ENCODE data around the gene SDHAF3. TPM values are rescaled to one million over a fixed set of nuclear protein-coding genes. Genes with fewer than 3 reads are reported as not detected.
"Not testable (repeated sequence)": the region's sequence is repeated elsewhere in the genome, so short reads cannot be mapped to it uniquely, and the experiment has no call there.

The SDHAF3 gene
- 10 to 100 TPM in 1 of 2 donors, 1 to 10 TPM in 1; 9.1 to 13.9 TPM for total RNA-seq

- H3K4me3 ChIP-seq, result peak within 1 kb of the TSS; percentile 59 to 74
- no peaks in the 10 kb centered on the region for H3K27me3 ChIP-seq (replicated peaks; ENCODE audit: insufficient read depth)
- H3K4me1 ChIP-seq (replicated peaks), result no peaks in the 10 kb centered on the region
- DNase-seq (ENCODE audit: low spot score), result peak; percentile 90
- H3K36me3 ChIP-seq, result no peaks in the 10 kb centered on the region
- TF ChIP-seq CTCF (IDR thresholded peaks at IDR 0.05), result peak in 3 of 4 experiments; percentile 20 to 30 (median 24)
- peak; percentile 94 for TF ChIP-seq POLR2AphosphoS5 (IDR thresholded peaks at IDR 0.05)
- TF ChIP-seq POLR2A (IDR thresholded peaks at IDR 0.05), result no peak
- H3K9me3 ChIP-seq, result no peaks in the 10 kb centered on the region
- under 1% methylated on average over 59 of the region's 59 CpGs for WGBS
- intact Hi-C loops (cut with DNase I), result no loop called here
- peak within 1 kb of the TSS; percentile 60 to 71 for H3K27ac ChIP-seq
Observed at GRCh38 chr7:97117372-97118188, at the start of gene SDHAF3. TSS of gene SDHAF3 (plus strand) at chr7:97117698. CDS start at chr7:97117724, 26 bp downstream.

GRCh38 chr7:97072025-97072424 is 45.5 kb upstream of the SDHAF3 start:
- H3K9me3 ChIP-seq; H3K36me3 ChIP-seq; DNase-seq (ENCODE audit: low spot score); H3K27me3 ChIP-seq (replicated peaks; ENCODE audit: insufficient read depth); H3K4me1 ChIP-seq (replicated peaks); intact Hi-C loops (cut with DNase I); H3K27ac ChIP-seq; H3K4me3 ChIP-seq: not testable (repeated sequence)
- 86% methylated on average over 2 of the region's 2 CpGs for WGBS

GRCh38 chr7:97075928-97076327 is 41.6 kb upstream of the SDHAF3 start:
- 92% methylated on average over 7 of the region's 7 CpGs for WGBS
- no peak overlapping the region for H3K27ac ChIP-seq
- intact Hi-C loops (cut with DNase I), result no loop called here
- no peak for DNase-seq (ENCODE audit: low spot score)
- TF ChIP-seq CTCF (IDR thresholded peaks at IDR 0.05) (no peak), POLR2A (IDR thresholded peaks at IDR 0.05) (no peak), POLR2AphosphoS5 (IDR thresholded peaks at IDR 0.05) (no peak)
- no peak overlapping the region for H3K4me3 ChIP-seq
- no peaks in the 10 kb centered on the region for H3K9me3 ChIP-seq
- no peaks in the 10 kb centered on the region for H3K4me1 ChIP-seq (replicated peaks)
- H3K36me3 ChIP-seq, result no peaks in the 10 kb centered on the region
- H3K27me3 ChIP-seq (replicated peaks; ENCODE audit: insufficient read depth), result no peaks in the 10 kb centered on the region

GRCh38 chr7:97078023-97078969 is 39.2 kb upstream of the SDHAF3 start:
- TF ChIP-seq POLR2A (IDR thresholded peaks at IDR 0.05) (no peak), CTCF (IDR thresholded peaks at IDR 0.05) (no peak), POLR2AphosphoS5 (IDR thresholded peaks at IDR 0.05) (no peak)
- Histone ChIP-seq H3K36me3 (no peaks in the 10 kb centered on the region), H3K27me3 (replicated peaks; ENCODE audit: insufficient read depth) (no peaks in the 10 kb centered on the region), H3K4me1 (replicated peaks) (no peaks in the 10 kb centered on the region), H3K4me3 (no peak overlapping the region), H3K27ac (no peak overlapping the region), H3K9me3 (no peaks in the 10 kb centered on the region)
- intact Hi-C loops (cut with DNase I), result no loop called here
- DNase-seq (ENCODE audit: low spot score), result no peak
- WGBS, result 77% methylated on average over 9 of the region's 9 CpGs

GRCh38 chr7:97079300-97079699 is 38.2 kb upstream of the SDHAF3 start:
- Histone ChIP-seq H3K4me3 (no peak overlapping the region), H3K4me1 (replicated peaks) (no peaks in the 10 kb centered on the region), H3K9me3 (no peaks in the 10 kb centered on the region), H3K27ac (no peak overlapping the region), H3K36me3 (no peaks in the 10 kb centered on the region), H3K27me3 (replicated peaks; ENCODE audit: insufficient read depth) (no peaks in the 10 kb centered on the region)
- no peak for TF ChIP-seq POLR2AphosphoS5 (IDR thresholded peaks at IDR 0.05)
- TF ChIP-seq CTCF (IDR thresholded peaks at IDR 0.05), result no peak
- no peak for TF ChIP-seq POLR2A (IDR thresholded peaks at IDR 0.05)
- intact Hi-C loops (cut with DNase I), result no loop called here
- WGBS, result 94% methylated on average over 4 of the region's 4 CpGs
- DNase-seq (ENCODE audit: low spot score), result no peak
